Hepatocyte (in vitro differentiated cells): Measurements from ENCODE around the gene OR52E4.

Experiments used
- EZH2 ChIP-seq: fragments of 200-600 bp; sonication (generic); IDR thresholded peaks from 2 replicates; pipeline ENCODE4 v1.6.1; 2016; ENCODE audit warnings: antibody characterized with exemption, mild to moderate bottlenecking, borderline replicate concordance
- EZH2phosphoT487 ChIP-seq: fragments of 200-600 bp; sonication (generic); IDR thresholded peaks from one replicate; pipeline ENCODE4 v1.6.1; 2018; ENCODE audit warnings: antibody characterized with exemption, mild to moderate bottlenecking, low read depth, moderate library complexity; ENCODE audit not compliant: unreplicated experiment, severe bottlenecking
- TF ChIP-seq, protein P1 (sequence below): fragments of 200-600 bp; sonication (generic); IDR thresholded peaks from 2 replicates; pipeline ENCODE4 v1.5.1; 2016; ENCODE audit warnings: antibody characterized with exemption, mild to moderate bottlenecking; ENCODE audit not compliant: poor library complexity

DNA sequence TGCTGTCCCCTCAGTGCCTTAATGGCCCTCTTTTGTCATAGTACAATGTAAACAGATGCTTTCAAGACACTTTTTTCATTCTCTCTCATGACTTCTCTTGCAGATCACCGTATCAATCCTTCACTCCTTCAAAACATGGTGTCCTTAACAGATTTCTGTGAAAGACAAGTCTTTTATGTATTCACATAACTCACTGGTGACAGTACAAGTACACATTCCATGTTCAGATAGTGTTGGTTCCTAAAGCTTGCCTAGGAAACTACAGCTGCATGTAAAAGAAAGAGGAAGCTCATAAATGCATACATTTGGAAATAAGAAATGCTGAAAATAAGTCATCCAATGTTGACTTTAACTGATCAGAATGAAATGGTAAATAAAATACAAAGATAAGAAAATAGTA, 33.7 kb upstream of the OR52E4 start:
- TF ChIP-seq, protein P1, sequence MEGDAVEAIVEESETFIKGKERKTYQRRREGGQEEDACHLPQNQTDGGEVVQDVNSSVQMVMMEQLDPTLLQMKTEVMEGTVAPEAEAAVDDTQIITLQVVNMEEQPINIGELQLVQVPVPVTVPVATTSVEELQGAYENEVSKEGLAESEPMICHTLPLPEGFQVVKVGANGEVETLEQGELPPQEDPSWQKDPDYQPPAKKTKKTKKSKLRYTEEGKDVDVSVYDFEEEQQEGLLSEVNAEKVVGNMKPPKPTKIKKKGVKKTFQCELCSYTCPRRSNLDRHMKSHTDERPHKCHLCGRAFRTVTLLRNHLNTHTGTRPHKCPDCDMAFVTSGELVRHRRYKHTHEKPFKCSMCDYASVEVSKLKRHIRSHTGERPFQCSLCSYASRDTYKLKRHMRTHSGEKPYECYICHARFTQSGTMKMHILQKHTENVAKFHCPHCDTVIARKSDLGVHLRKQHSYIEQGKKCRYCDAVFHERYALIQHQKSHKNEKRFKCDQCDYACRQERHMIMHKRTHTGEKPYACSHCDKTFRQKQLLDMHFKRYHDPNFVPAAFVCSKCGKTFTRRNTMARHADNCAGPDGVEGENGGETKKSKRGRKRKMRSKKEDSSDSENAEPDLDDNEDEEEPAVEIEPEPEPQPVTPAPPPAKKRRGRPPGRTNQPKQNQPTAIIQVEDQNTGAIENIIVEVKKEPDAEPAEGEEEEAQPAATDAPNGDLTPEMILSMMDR, result no peak
- TF ChIP-seq EZH2 (no peak), EZH2phosphoT487 (no peak)
